Measurements from ENCODE around the gene ACOX1.
"Not testable (repeated sequence)": the region's sequence is repeated elsewhere in the genome, so short reads cannot be mapped to it uniquely, and the experiment has no call there.

Gene ACOX1

GRCh38 chr17:75970626-75971025, 8.3 kb downstream of the ACOX1 start:
- H3K27me3 ChIP-seq (ENCODE audit: control insufficient read depth, insufficient read depth, low read length), result no peaks in the 10 kb centered on the region
- H3K9ac ChIP-seq (ENCODE audit: low read depth, low read length), result no peak overlapping the region
- H3K36me3 ChIP-seq (ENCODE audit: control insufficient read depth, insufficient read depth, low read length), result peaks cover 10% of the 10 kb centered on the region
- no peaks in the 10 kb centered on the region for H3K9me3 ChIP-seq (ENCODE audit: control insufficient read depth, insufficient read depth, low read length)
- no peak overlapping the region for H3K4me3 ChIP-seq (ENCODE audit: low read depth, low read length)
- no peaks in the 10 kb centered on the region for H3K4me1 ChIP-seq (ENCODE audit: control insufficient read depth, insufficient read depth, low read length)

- Histone ChIP-seq H3K4me1 (ENCODE audit: control insufficient read depth, insufficient read depth, low read length) (no peaks in the 10 kb centered on the region), H3K9ac (ENCODE audit: low read depth, low read length) (no peak overlapping the region), H3K27me3 (ENCODE audit: control insufficient read depth, insufficient read depth, low read length) (no peaks in the 10 kb centered on the region), H3K9me3 (ENCODE audit: control insufficient read depth, insufficient read depth, low read length) (no peaks in the 10 kb centered on the region), H3K36me3 (ENCODE audit: control insufficient read depth, insufficient read depth, low read length) (peaks cover 10% of the 10 kb centered on the region), H3K4me3 (ENCODE audit: low read depth, low read length) (no peak overlapping the region)
Measured at GRCh38 chr17:75970011-75970523, 8.9 kb downstream of the ACOX1 start.

- not testable (repeated sequence) for H3K9ac ChIP-seq (ENCODE audit: low read depth, low read length); H3K27me3 ChIP-seq (ENCODE audit: control insufficient read depth, insufficient read depth, low read length); H3K4me3 ChIP-seq (ENCODE audit: low read depth, low read length); H3K36me3 ChIP-seq (ENCODE audit: control insufficient read depth, insufficient read depth, low read length); H3K4me1 ChIP-seq (ENCODE audit: control insufficient read depth, insufficient read depth, low read length); H3K9me3 ChIP-seq (ENCODE audit: control insufficient read depth, insufficient read depth, low read length)
Measured at GRCh38 chr17:75969044-75969443, 9.9 kb downstream of the ACOX1 start.

GRCh38 chr17:75965468-75965867, 13.5 kb downstream of the ACOX1 start:
- no peaks in the 10 kb centered on the region for H3K27me3 ChIP-seq (ENCODE audit: control insufficient read depth, insufficient read depth, low read length)
- H3K4me3 ChIP-seq (ENCODE audit: low read depth, low read length), result no peak overlapping the region
- peaks cover 2% of the 10 kb centered on the region for H3K4me1 ChIP-seq (ENCODE audit: control insufficient read depth, insufficient read depth, low read length)
- no peaks in the 10 kb centered on the region for H3K36me3 ChIP-seq (ENCODE audit: control insufficient read depth, insufficient read depth, low read length)
- no peak overlapping the region for H3K9ac ChIP-seq (ENCODE audit: low read depth, low read length)
- no peaks in the 10 kb centered on the region for H3K9me3 ChIP-seq (ENCODE audit: control insufficient read depth, insufficient read depth, low read length)

GRCh38 chr17:75959839-75960511, 19.0 kb downstream of the ACOX1 start:
- H3K4me1 ChIP-seq (ENCODE audit: control insufficient read depth, insufficient read depth, low read length), result peaks cover 16% of the 10 kb centered on the region
- H3K4me3 ChIP-seq (ENCODE audit: low read depth, low read length), result no peak overlapping the region
- no peak overlapping the region for H3K9ac ChIP-seq (ENCODE audit: low read depth, low read length)
- H3K36me3 ChIP-seq (ENCODE audit: control insufficient read depth, insufficient read depth, low read length), result peaks cover 8% of the 10 kb centered on the region
- no peaks in the 10 kb centered on the region for H3K27me3 ChIP-seq (ENCODE audit: control insufficient read depth, insufficient read depth, low read length)
- no peaks in the 10 kb centered on the region for H3K9me3 ChIP-seq (ENCODE audit: control insufficient read depth, insufficient read depth, low read length)

GRCh38 chr17:75959051-75959838, 19.7 kb downstream of the ACOX1 start:
- no peak overlapping the region for H3K9ac ChIP-seq (ENCODE audit: low read depth, low read length)
- H3K4me3 ChIP-seq (ENCODE audit: low read depth, low read length), result no peak overlapping the region
- H3K4me1 ChIP-seq (ENCODE audit: control insufficient read depth, insufficient read depth, low read length), result peaks cover 16% of the 10 kb centered on the region
- peaks cover 10% of the 10 kb centered on the region for H3K36me3 ChIP-seq (ENCODE audit: control insufficient read depth, insufficient read depth, low read length)
- H3K27me3 ChIP-seq (ENCODE audit: control insufficient read depth, insufficient read depth, low read length), result no peaks in the 10 kb centered on the region
- H3K9me3 ChIP-seq (ENCODE audit: control insufficient read depth, insufficient read depth, low read length), result no peaks in the 10 kb centered on the region

GRCh38 chr17:75950855-75951554, 28.0 kb downstream of the ACOX1 start:
- H3K9ac ChIP-seq (ENCODE audit: low read depth, low read length), result no peak overlapping the region
- H3K27me3 ChIP-seq (ENCODE audit: control insufficient read depth, insufficient read depth, low read length), result no peaks in the 10 kb centered on the region
- no peaks in the 10 kb centered on the region for H3K4me1 ChIP-seq (ENCODE audit: control insufficient read depth, insufficient read depth, low read length)
- no peaks in the 10 kb centered on the region for H3K9me3 ChIP-seq (ENCODE audit: control insufficient read depth, insufficient read depth, low read length)
- no peak overlapping the region for H3K4me3 ChIP-seq (ENCODE audit: low read depth, low read length)
- H3K36me3 ChIP-seq (ENCODE audit: control insufficient read depth, insufficient read depth, low read length), result peaks cover 34% of the 10 kb centered on the region

GRCh38 chr17:75950421-75950820, 28.5 kb downstream of the ACOX1 start:
- Histone ChIP-seq H3K9me3 (ENCODE audit: control insufficient read depth, insufficient read depth, low read length) (no peaks in the 10 kb centered on the region), H3K9ac (ENCODE audit: low read depth, low read length) (no peak overlapping the region), H3K4me1 (ENCODE audit: control insufficient read depth, insufficient read depth, low read length) (no peaks in the 10 kb centered on the region), H3K4me3 (ENCODE audit: low read depth, low read length) (no peak overlapping the region), H3K36me3 (ENCODE audit: control insufficient read depth, insufficient read depth, low read length) (peaks cover 30% of the 10 kb centered on the region), H3K27me3 (ENCODE audit: control insufficient read depth, insufficient read depth, low read length) (no peaks in the 10 kb centered on the region)

- H3K9ac ChIP-seq (ENCODE audit: low read depth, low read length), result no peak overlapping the region
- no peaks in the 10 kb centered on the region for H3K4me1 ChIP-seq (ENCODE audit: control insufficient read depth, insufficient read depth, low read length)
- H3K27me3 ChIP-seq (ENCODE audit: control insufficient read depth, insufficient read depth, low read length), result no peaks in the 10 kb centered on the region
- no peak overlapping the region for H3K4me3 ChIP-seq (ENCODE audit: low read depth, low read length)
- peaks cover 14% of the 10 kb centered on the region for H3K36me3 ChIP-seq (ENCODE audit: control insufficient read depth, insufficient read depth, low read length)
- H3K9me3 ChIP-seq (ENCODE audit: control insufficient read depth, insufficient read depth, low read length), result no peaks in the 10 kb centered on the region
Measured at GRCh38 chr17:75945211-75945610, 33.8 kb downstream of the ACOX1 start.

GRCh38 chr17:75943491-75943890, 35.5 kb downstream of the ACOX1 start:
- H3K9me3 ChIP-seq (ENCODE audit: control insufficient read depth, insufficient read depth, low read length), result no peaks in the 10 kb centered on the region
- peaks cover 3% of the 10 kb centered on the region for H3K36me3 ChIP-seq (ENCODE audit: control insufficient read depth, insufficient read depth, low read length)
- H3K9ac ChIP-seq (ENCODE audit: low read depth, low read length), result no peak overlapping the region

GRCh38 chr17:75942473-75942872, 36.5 kb downstream of the ACOX1 start:
- H3K9me3 ChIP-seq (ENCODE audit: control insufficient read depth, insufficient read depth, low read length), result no peaks in the 10 kb centered on the region

More at GRCh38 chr17:75943491-75943890, 35.5 kb downstream of the ACOX1 start:
- no peak overlapping the region for H3K4me3 ChIP-seq (ENCODE audit: low read depth, low read length)
- H3K4me1 ChIP-seq (ENCODE audit: control insufficient read depth, insufficient read depth, low read length), result no peaks in the 10 kb centered on the region
- H3K27me3 ChIP-seq (ENCODE audit: control insufficient read depth, insufficient read depth, low read length), result no peaks in the 10 kb centered on the region

More at GRCh38 chr17:75942473-75942872, 36.5 kb downstream of the ACOX1 start:
- no peak overlapping the region for H3K9ac ChIP-seq (ENCODE audit: low read depth, low read length)
- H3K27me3 ChIP-seq (ENCODE audit: control insufficient read depth, insufficient read depth, low read length), result no peaks in the 10 kb centered on the region
- no peaks in the 10 kb centered on the region for H3K36me3 ChIP-seq (ENCODE audit: control insufficient read depth, insufficient read depth, low read length)
- no peaks in the 10 kb centered on the region for H3K4me1 ChIP-seq (ENCODE audit: control insufficient read depth, insufficient read depth, low read length)
- no peak overlapping the region for H3K4me3 ChIP-seq (ENCODE audit: low read depth, low read length)

Measured in iPS-15b (cell line).